Right lobe of liver (tissue), 6 donors: ENCODE measurements around the gene PPP1R9A. TPM values are rescaled to one million over a fixed set of nuclear protein-coding genes. Genes with fewer than 3 reads are reported as not detected.
A peak's percentile ranks its signal among the peaks of the same experiment; 100 is the strongest.

ENCODE experiments used
- ATAC-seq, 4 donors: fragments of 200-7000 bp; cut with Tn5 transposase; one replicate each; pipeline ENCODE4 v1.9.1; 2020; ENCODE audit warnings: mild to moderate bottlenecking in 4 of 4, moderate library complexity in 4 of 4
- DNase-seq, 3 donors: peaks; one replicate each; pipeline ENCODE4 v3.0.0-alpha.2; 2020
- H3K27ac ChIP-seq, 3 donors: fragments of 200-600 bp; one replicate each; pipeline ENCODE4 v1.8.0; 2022
- H3K27me3 ChIP-seq, 2 donors: fragments of 200-600 bp; one replicate each; pipeline ENCODE4 v1.8.0; 2022
- H3K36me3 ChIP-seq, 4 donors: fragments of 200-600 bp; sonication (generic) in 1 of 4; one replicate each; pipeline versions ENCODE4 v1.5.1 to v1.8.0; 2017 to 2022; ENCODE audit warnings: control low read depth in 1 of 4
- H3K4me1 ChIP-seq, 4 donors: fragments of 200-600 bp; sonication (generic) in 1 of 4; one replicate each; pipeline versions ENCODE4 v1.5.1 to v1.8.0; 2017 to 2022; ENCODE audit warnings: control low read depth in 1 of 4
- H3K4me3 ChIP-seq, 3 donors: fragments of 200-600 bp; one replicate each; pipeline ENCODE4 v1.8.0; 2022
- H3K9me3 ChIP-seq, 4 donors: fragments of 200-600 bp; sonication (generic) in 1 of 4; one replicate each; pipeline versions ENCODE4 v1.5.1 to v1.8.0; 2017 to 2022; ENCODE audit warnings: control low read depth in 1 of 4
- CTCF ChIP-seq, 4 donors: fragments of 200-600 bp in 3 of 4; fragments of 450-650 bp in 1 of 4; IDR thresholded peaks; one replicate each; pipeline versions ENCODE4 v1.5.1 to v1.8.0; 2016 to 2022; ENCODE audit warnings: antibody characterized with exemption in 4 of 4, mild to moderate bottlenecking in 2 of 4
- POLR2A ChIP-seq: fragments of 450-650 bp; IDR thresholded peaks from one replicate; pipeline ENCODE4 v1.6.1; 2017; ENCODE audit warnings: antibody characterized with exemption, mild to moderate bottlenecking
- WGBS: methylation state at CpG from one replicate; pipeline ENCODE4 v1.1.6; 2018; ENCODE audit warnings: low coverage, low lambda C conversion rate; ENCODE audit not compliant: insufficient coverage; ENCODE audit errors: missing lambda C conversion rate; 5-methylcytosine and 5-hydroxymethylcytosine counted together
- intact Hi-C, 2 donors: fragments of 100-400 bp; cut with DNase I; formaldehyde crosslinking; loops; one replicate each; pipeline versions ENCODE4 v1.11.2 to v1.14.1; 2022
- total RNA-seq, 6 experiments: library from RNA; depleted of rRNA in 2 of 6; stranded (reverse); fragments of >200 nt in 2 of 6; fragmentation: NEBNext Ultra II Directional in 3 of 6; extraction: Animal tissue kit (Norgen Biotek cat#: 25700) in 3 of 6; gene quantifications; one replicate each; pipeline versions ENCODE4 v1.1.0 to v1.2.4, GENCODE V29; 2016 to 2023
- donor health status: DM: no; HTN: yes; CAD: no.
- donor health status: DM: no; HTN: no; CAD: no.
- donor health status: DM: no; HTN: no; CAD: no.
- donor health status: DM: no; HTN: yes; CAD: no.
- donor health status: DM: no; HTN: yes; CAD: no.

The PPP1R9A gene
- total RNA-seq, 6 experiments from 2014 or later, result 0.49 to 2.0 (median 0.81) TPM

- DNase-seq, result no peak
- Histone ChIP-seq H3K4me1 (no peaks in the 10 kb centered on the region), H3K9me3 (no peaks in the 10 kb centered on the region), H3K27me3 (no peaks in the 10 kb centered on the region), H3K4me3 (no peak overlapping the region), H3K27ac (no peak overlapping the region), H3K36me3 (no peaks in the 10 kb centered on the region)
- no peak for ATAC-seq
- WGBS, result 83% methylated on average over 1 of the region's 1 CpG
- intact Hi-C loops, result no loop called here
- TF ChIP-seq POLR2A (no peak), CTCF (IDR thresholded peaks at IDR 0.05) (no peak)
These were observed 293.3 kb downstream of the PPP1R9A start for GRCh38 chr7:95200741-95201140.

GRCh38 chr7:95201727-95202126 lies 294.3 kb downstream of the PPP1R9A start:
- Histone ChIP-seq H3K9me3 (no peaks in the 10 kb centered on the region), H3K27ac (no peak overlapping the region), H3K4me1 (no peaks in the 10 kb centered on the region), H3K27me3 (no peaks in the 10 kb centered on the region), H3K4me3 (no peak overlapping the region), H3K36me3 (no peaks in the 10 kb centered on the region)
- intact Hi-C loops, result no loop called here
- TF ChIP-seq CTCF (IDR thresholded peaks at IDR 0.05) (no peak), POLR2A (no peak)
- ATAC-seq, result no peak
- no peak for DNase-seq

- intact Hi-C loops, result no loop called here
- no peaks in the 10 kb centered on the region for H3K4me1 ChIP-seq
- no peak overlapping the region for H3K4me3 ChIP-seq
- DNase-seq (no peak), ATAC-seq (peak in 1 of 4 donors; percentile 17)
- 79% methylated on average over 6 of the region's 6 CpGs for WGBS
- H3K9me3 ChIP-seq, result no peaks in the 10 kb centered on the region
- H3K27ac ChIP-seq, result no peak overlapping the region
- H3K36me3 ChIP-seq, result no peaks in the 10 kb centered on the region
- TF ChIP-seq CTCF (IDR thresholded peaks at IDR 0.05), result no peak
- no peak for TF ChIP-seq POLR2A
- no peaks in the 10 kb centered on the region for H3K27me3 ChIP-seq
These were observed 297.2 kb downstream of the PPP1R9A start for GRCh38 chr7:95204618-95205017.

- H3K4me1 ChIP-seq, result no peaks in the 10 kb centered on the region
- H3K4me3 ChIP-seq, result no peak overlapping the region
- intact Hi-C loops, result no loop called here
- no peaks in the 10 kb centered on the region for H3K36me3 ChIP-seq
- WGBS, result 20% methylated on average over 1 of the region's 1 CpG
- no peaks in the 10 kb centered on the region for H3K27me3 ChIP-seq
- H3K27ac ChIP-seq, result no peak overlapping the region
- DNase-seq (no peak), ATAC-seq (no peak)
- no peaks in the 10 kb centered on the region for H3K9me3 ChIP-seq
- TF ChIP-seq CTCF (IDR thresholded peaks at IDR 0.05) (no peak), POLR2A (no peak)
These were observed 298.4 kb downstream of the PPP1R9A start for GRCh38 chr7:95205665-95206225.

GRCh38 chr7:95209276-95209675 lies 301.9 kb downstream of the PPP1R9A start:
- WGBS, result 90% methylated on average over 2 of the region's 2 CpGs

More at GRCh38 chr7:95209276-95209675, 301.9 kb downstream of the PPP1R9A start:
- no peaks in the 10 kb centered on the region for H3K27me3 ChIP-seq
- DNase-seq (no peak), ATAC-seq (no peak)
- no peaks in the 10 kb centered on the region for H3K4me1 ChIP-seq
- no peak overlapping the region for H3K27ac ChIP-seq
- no peaks in the 10 kb centered on the region for H3K9me3 ChIP-seq
- TF ChIP-seq CTCF (IDR thresholded peaks at IDR 0.05) (no peak), POLR2A (no peak)
- no peak overlapping the region for H3K4me3 ChIP-seq
- intact Hi-C loops, result no loop called here
- H3K36me3 ChIP-seq, result no peaks in the 10 kb centered on the region
